ENCODE data around the gene HOXA10.
A peak's percentile ranks its signal among the peaks of the same experiment; 100 is the strongest.

The HOXA10 gene

GRCh38 chr7:27173956-27174873 is at the start of gene HOXA10:
Gene HOXA10, minus strand, starts transcription at chr7:27174320. Its CDS starts 14 bp downstream, at chr7:27174306.
- H3K36me3 ChIP-seq: no peaks in the 10 kb centered on the region
- H3K9ac ChIP-seq: no peak within 1 kb of the TSS
- no peak within 1 kb of the TSS for H3K27ac ChIP-seq
- peaks cover 99% of the 10 kb centered on the region for H4K20me1 ChIP-seq
- peaks cover 36% of the 10 kb centered on the region for H3K9me3 ChIP-seq
- peak within 1 kb of the TSS; percentile 32; the same call in 1 of the 2 replicates for H3K4me2 ChIP-seq
- peak within 1 kb of the TSS; percentile 51 for H3K4me3 ChIP-seq
- TF ChIP-seq Cebpa-rat (IDR thresholded peaks at IDR 0.05): no peak
- H3K27me3 ChIP-seq: peaks cover 100% of the 10 kb centered on the region
- H3K4me1 ChIP-seq: no peaks in the 10 kb centered on the region

GRCh38 chr7:27221201-27221797 is 47.2 kb upstream of the HOXA10 start:
- Histone ChIP-seq H3K36me3 (no peaks in the 10 kb centered on the region), H3K4me1 (no peaks in the 10 kb centered on the region), H3K4me3 (no peak overlapping the region), H3K9me3 (peaks cover 15% of the 10 kb centered on the region), H3K4me2 (no peak overlapping the region), H4K20me1 (peaks cover 10% of the 10 kb centered on the region; the same call in 1 of the 2 replicates), H3K9ac (no peak overlapping the region), H3K27ac (no peak overlapping the region), H3K27me3 (peaks cover 78% of the 10 kb centered on the region)
- no peak for TF ChIP-seq Cebpa-rat (IDR thresholded peaks at IDR 0.05)

GRCh38 chr7:27220440-27220955 is 46.4 kb upstream of the HOXA10 start:
- no peak overlapping the region for H3K9ac ChIP-seq
- H4K20me1 ChIP-seq: peaks cover 10% of the 10 kb centered on the region; the same call in 1 of the 2 replicates
- no peaks in the 10 kb centered on the region for H3K36me3 ChIP-seq
- no peak for TF ChIP-seq Cebpa-rat (IDR thresholded peaks at IDR 0.05)
- no peak overlapping the region for H3K27ac ChIP-seq
- no peak overlapping the region for H3K4me2 ChIP-seq
- H3K9me3 ChIP-seq: peaks cover 11% of the 10 kb centered on the region
- H3K4me1 ChIP-seq: no peaks in the 10 kb centered on the region
- H3K4me3 ChIP-seq: no peak overlapping the region
- peaks cover 74% of the 10 kb centered on the region for H3K27me3 ChIP-seq

GRCh38 chr7:27219821-27220220 is 45.7 kb upstream of the HOXA10 start:
- Histone ChIP-seq H3K27ac (no peak overlapping the region), H4K20me1 (peaks cover 10% of the 10 kb centered on the region; the same call in 1 of the 2 replicates), H3K9me3 (0 out of 2 replicates have a peak, but pooled peaks cover 6% of the 10 kb centered on the region), H3K4me2 (no peak overlapping the region), H3K4me1 (no peaks in the 10 kb centered on the region), H3K4me3 (no peak overlapping the region), H3K27me3 (peaks cover 72% of the 10 kb centered on the region), H3K9ac (no peak overlapping the region), H3K36me3 (no peaks in the 10 kb centered on the region)
- no peak for TF ChIP-seq Cebpa-rat (IDR thresholded peaks at IDR 0.05)

- H3K4me3 ChIP-seq: no peak overlapping the region
- H3K36me3 ChIP-seq: no peaks in the 10 kb centered on the region
- 0 out of 2 replicates have a peak, but pooled peaks cover 6% of the 10 kb centered on the region for H3K9me3 ChIP-seq
- H4K20me1 ChIP-seq: peaks cover 10% of the 10 kb centered on the region; the same call in 1 of the 2 replicates
- no peaks in the 10 kb centered on the region for H3K4me1 ChIP-seq
- H3K27ac ChIP-seq: no peak overlapping the region
- peaks cover 78% of the 10 kb centered on the region for H3K27me3 ChIP-seq
- no peak overlapping the region for H3K4me2 ChIP-seq
- no peak overlapping the region for H3K9ac ChIP-seq
- TF ChIP-seq Cebpa-rat (IDR thresholded peaks at IDR 0.05): no peak
Observed at GRCh38 chr7:27217951-27218350, 43.8 kb upstream of the HOXA10 start.

- Histone ChIP-seq H3K4me2 (no peak overlapping the region), H3K36me3 (no peaks in the 10 kb centered on the region), H3K9ac (no peak overlapping the region), H3K4me1 (no peaks in the 10 kb centered on the region), H3K27ac (no peak overlapping the region), H3K9me3 (0 out of 2 replicates have a peak, but pooled peaks cover 1% of the 10 kb centered on the region), H3K4me3 (no peak overlapping the region), H3K27me3 (peaks cover 78% of the 10 kb centered on the region), H4K20me1 (peaks cover 18% of the 10 kb centered on the region; the same call in 1 of the 2 replicates)
- no peak for TF ChIP-seq Cebpa-rat (IDR thresholded peaks at IDR 0.05)
Observed at GRCh38 chr7:27215356-27215755, 41.2 kb upstream of the HOXA10 start.

- no peaks in the 10 kb centered on the region for H3K36me3 ChIP-seq
- no peak for TF ChIP-seq Cebpa-rat (IDR thresholded peaks at IDR 0.05)
- no peak overlapping the region for H3K4me2 ChIP-seq
- H3K27me3 ChIP-seq: peaks cover 77% of the 10 kb centered on the region
- no peaks in the 10 kb centered on the region for H3K4me1 ChIP-seq
- H3K27ac ChIP-seq: no peak overlapping the region
- H3K4me3 ChIP-seq: no peak overlapping the region
- no peak overlapping the region for H3K9ac ChIP-seq
- H4K20me1 ChIP-seq: peaks cover 11% of the 10 kb centered on the region; the same call in 1 of the 2 replicates
- no peaks in the 10 kb centered on the region for H3K9me3 ChIP-seq
Observed at GRCh38 chr7:27214239-27214950, 40.3 kb upstream of the HOXA10 start.

- H3K27ac ChIP-seq: no peak overlapping the region
- no peaks in the 10 kb centered on the region for H3K9me3 ChIP-seq
- peaks cover 77% of the 10 kb centered on the region for H3K27me3 ChIP-seq
- H3K36me3 ChIP-seq: no peaks in the 10 kb centered on the region
- H3K4me2 ChIP-seq: no peak overlapping the region
- H3K9ac ChIP-seq: no peak overlapping the region
- H3K4me3 ChIP-seq: no peak overlapping the region
- no peak for TF ChIP-seq Cebpa-rat (IDR thresholded peaks at IDR 0.05)
- no peaks in the 10 kb centered on the region for H3K4me1 ChIP-seq
- peaks cover 17% of the 10 kb centered on the region; the same call in 1 of the 2 replicates for H4K20me1 ChIP-seq
Observed at GRCh38 chr7:27213433-27214238, 39.5 kb upstream of the HOXA10 start.

Data from BLaER1 (cell line).